GM18526 (cell line): ENCODE data around the gene THUMPD3.

Source experiments
- POLR2A ChIP-seq: IDR thresholded peaks from 3 replicates; pipeline ENCODE4 v1.6.1; 2011; ENCODE audit not compliant: insufficient read length; ENCODE audit errors: extremely low read depth

Gene THUMPD3

GRCh38 chr3:9362731-9363530 lies at the start of gene THUMPD3:
TSS of gene THUMPD3 (plus strand) at chr3:9363054. CDS start at chr3:9365069, 2,015 bp downstream.
- peak; percentile 94 for TF ChIP-seq POLR2A

- no peak for TF ChIP-seq POLR2A
These were observed 48.1 kb upstream of the THUMPD3 start for GRCh38 chr3:9314796-9315195.

- TF ChIP-seq POLR2A: no peak
These were observed 45.9 kb upstream of the THUMPD3 start for GRCh38 chr3:9316881-9317361.

- no peak for TF ChIP-seq POLR2A
These were observed 40.1 kb upstream of the THUMPD3 start for GRCh38 chr3:9322780-9323179.

- TF ChIP-seq POLR2A: no peak
These were observed 37.9 kb upstream of the THUMPD3 start for GRCh38 chr3:9324944-9325343.

GRCh38 chr3:9327578-9327977 lies 35.3 kb upstream of the THUMPD3 start:
- TF ChIP-seq POLR2A: no peak

- TF ChIP-seq POLR2A: no peak
These were observed 32.6 kb upstream of the THUMPD3 start for GRCh38 chr3:9330166-9330703.

- TF ChIP-seq POLR2A: no peak
These were observed 31.7 kb upstream of the THUMPD3 start for GRCh38 chr3:9331171-9331570.

GRCh38 chr3:9332250-9333030 lies 30.4 kb upstream of the THUMPD3 start:
- TF ChIP-seq POLR2A: no peak

GRCh38 chr3:9339761-9340471 lies 22.9 kb upstream of the THUMPD3 start:
- TF ChIP-seq POLR2A: no peak

GRCh38 chr3:9340472-9340902 lies 22.4 kb upstream of the THUMPD3 start:
- no peak for TF ChIP-seq POLR2A

GRCh38 chr3:9342696-9343095 lies 20.2 kb upstream of the THUMPD3 start:
- TF ChIP-seq POLR2A: no peak

GRCh38 chr3:9343115-9343514 lies 19.7 kb upstream of the THUMPD3 start:
- TF ChIP-seq POLR2A: no peak

GRCh38 chr3:9345041-9345440 lies 17.8 kb upstream of the THUMPD3 start:
- TF ChIP-seq POLR2A: no peak

GRCh38 chr3:9346141-9346540 lies 16.7 kb upstream of the THUMPD3 start:
- TF ChIP-seq POLR2A: no peak
